Neural crest cell (in vitro differentiated cells): Measurements from ENCODE around the gene SLC44A5. TPM values are rescaled to one million over a fixed set of nuclear protein-coding genes. Genes with fewer than 3 reads are reported as not detected.
"Not testable (repeated sequence)": the region's sequence is repeated elsewhere in the genome, so short reads cannot be mapped to it uniquely, and the experiment has no call there.

ENCODE experiments used
- DNase-seq: peaks from one replicate; pipeline ENCODE4 v3.0.0; 2021; ENCODE audit warnings: low read depth, mixed read lengths, low spot score
- H3K27ac Mint-ChIP-seq: one replicate; pipeline ENCODE4 v1.8.0; 2021; ENCODE audit warnings: mild to moderate bottlenecking, mixed read lengths; ENCODE audit not compliant: unreplicated experiment
- H3K27me3 Mint-ChIP-seq: 2 replicates; pipeline ENCODE4 v1.8.0; 2021; ENCODE audit warnings: low read depth, mild to moderate bottlenecking, mixed read lengths
- H3K36me3 Mint-ChIP-seq: 2 replicates; pipeline ENCODE4 v1.8.0; 2021; ENCODE audit warnings: low read depth, mild to moderate bottlenecking, mixed read lengths
- H3K4me1 Mint-ChIP-seq: 2 replicates; pipeline ENCODE4 v1.8.0; 2021; ENCODE audit warnings: mixed read lengths
- H3K4me3 Mint-ChIP-seq: one replicate; pipeline ENCODE4 v1.8.0; 2021; ENCODE audit warnings: mild to moderate bottlenecking, mixed read lengths
- H3K9me3 Mint-ChIP-seq: 2 replicates; pipeline ENCODE4 v1.8.0; 2021; ENCODE audit warnings: mixed read lengths
- CTCF ChIP-seq: fragments of 200-600 bp; sonication (generic); conservative IDR thresholded peaks from 2 replicates; pipeline ENCODE4 v1.5.0; 2021; ENCODE audit warnings: antibody characterized with exemption, mild to moderate bottlenecking
- total RNA-seq: library from RNA; stranded (reverse); gene quantifications from 2 replicates; pipeline ENCODE4 v1.2.1, GENCODE V29; 2021

SLC44A5 gene
- total RNA-seq, 1 donor from 2014 or later: 9.7 TPM

DNA sequence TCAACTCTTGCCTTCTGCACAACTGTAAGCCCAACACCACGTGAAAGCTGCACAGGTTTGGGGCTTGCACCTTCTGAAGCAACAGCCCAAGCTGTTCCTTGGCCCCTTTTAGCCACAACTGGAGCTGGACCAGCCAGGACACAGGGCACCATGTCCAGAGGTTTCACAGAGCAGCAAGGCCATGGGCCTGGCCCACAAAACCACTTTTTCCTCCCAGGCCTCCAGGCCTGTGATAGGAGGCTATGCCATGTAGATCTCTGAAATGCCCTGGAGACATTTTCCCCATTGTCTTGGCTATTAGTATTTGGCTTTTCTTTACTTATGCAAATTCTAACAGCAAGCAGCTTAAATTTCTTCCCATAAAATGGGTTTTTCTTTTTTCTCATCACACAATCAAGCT lies 126.1 kb downstream of the SLC44A5 start:
- Mint-ChIP-seq H3K27ac (no peak overlapping the region), H3K4me1 (no peaks in the 10 kb centered on the region), H3K9me3 (peaks cover 10% of the 10 kb centered on the region), H3K4me3 (no peak overlapping the region), H3K36me3 (peaks cover 14% of the 10 kb centered on the region), H3K27me3 (no peaks in the 10 kb centered on the region)
- no peak for DNase-seq
- TF ChIP-seq CTCF: no peak

GRCh38 chr1:75482951-75483350 lies 128.0 kb downstream of the SLC44A5 start:
- Mint-ChIP-seq H3K27me3 (no peaks in the 10 kb centered on the region), H3K9me3 (peaks cover 10% of the 10 kb centered on the region), H3K27ac (no peak overlapping the region), H3K4me1 (no peaks in the 10 kb centered on the region), H3K4me3 (no peak overlapping the region), H3K36me3 (peaks cover 19% of the 10 kb centered on the region)
- no peak for TF ChIP-seq CTCF
- DNase-seq: no peak

DNA sequence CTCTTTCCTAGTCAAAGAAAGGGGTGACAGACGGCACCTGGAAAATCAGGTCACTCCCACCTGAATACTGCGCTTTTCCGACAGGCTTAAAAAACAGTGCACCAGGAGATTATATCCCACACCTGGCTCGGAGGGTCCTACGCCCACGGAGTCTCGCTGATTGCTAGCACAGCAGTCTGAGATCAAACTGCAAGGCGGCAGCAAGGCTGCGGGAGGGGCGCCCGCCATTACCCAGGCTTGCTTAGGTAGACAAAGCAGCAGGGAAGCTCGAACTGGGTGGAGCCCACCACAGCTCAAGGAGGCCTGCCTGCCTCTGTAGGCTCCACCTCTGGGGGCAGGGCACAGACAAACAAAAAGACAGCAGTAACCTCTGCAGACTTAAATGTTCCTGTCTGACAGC lies 134.4 kb downstream of the SLC44A5 start:
- H3K27ac Mint-ChIP-seq, H3K36me3 Mint-ChIP-seq, H3K4me1 Mint-ChIP-seq, H3K4me3 Mint-ChIP-seq, H3K9me3 Mint-ChIP-seq, H3K27me3 Mint-ChIP-seq, DNase-seq: not testable (repeated sequence)

DNA sequence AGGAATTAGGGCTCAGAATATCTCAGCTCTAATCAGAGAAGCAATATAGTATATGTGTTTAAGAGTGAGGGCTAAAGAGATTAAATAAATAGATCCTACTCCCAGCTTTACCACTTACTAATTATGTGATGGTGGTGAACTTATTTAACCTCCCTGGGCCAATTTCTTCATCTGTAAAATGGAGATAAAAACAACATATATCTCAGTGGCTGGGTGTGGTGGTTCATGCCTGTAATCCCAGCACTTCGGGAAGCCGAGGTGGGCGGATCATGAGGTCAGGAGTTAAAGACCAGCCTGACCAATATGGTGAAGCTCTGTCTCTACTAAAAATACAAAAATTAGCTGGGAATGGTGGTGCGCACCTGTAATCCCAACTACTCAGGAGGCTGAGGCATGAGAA lies 135.2 kb downstream of the SLC44A5 start:
- TF ChIP-seq CTCF: no peak
- H3K27me3 Mint-ChIP-seq: no peaks in the 10 kb centered on the region
- no peak for DNase-seq
- H3K4me1 Mint-ChIP-seq: peaks cover 5% of the 10 kb centered on the region
- H3K36me3 Mint-ChIP-seq: peaks cover 5% of the 10 kb centered on the region
- H3K27ac Mint-ChIP-seq: no peak overlapping the region
- no peaks in the 10 kb centered on the region for H3K9me3 Mint-ChIP-seq
- no peak overlapping the region for H3K4me3 Mint-ChIP-seq

DNA sequence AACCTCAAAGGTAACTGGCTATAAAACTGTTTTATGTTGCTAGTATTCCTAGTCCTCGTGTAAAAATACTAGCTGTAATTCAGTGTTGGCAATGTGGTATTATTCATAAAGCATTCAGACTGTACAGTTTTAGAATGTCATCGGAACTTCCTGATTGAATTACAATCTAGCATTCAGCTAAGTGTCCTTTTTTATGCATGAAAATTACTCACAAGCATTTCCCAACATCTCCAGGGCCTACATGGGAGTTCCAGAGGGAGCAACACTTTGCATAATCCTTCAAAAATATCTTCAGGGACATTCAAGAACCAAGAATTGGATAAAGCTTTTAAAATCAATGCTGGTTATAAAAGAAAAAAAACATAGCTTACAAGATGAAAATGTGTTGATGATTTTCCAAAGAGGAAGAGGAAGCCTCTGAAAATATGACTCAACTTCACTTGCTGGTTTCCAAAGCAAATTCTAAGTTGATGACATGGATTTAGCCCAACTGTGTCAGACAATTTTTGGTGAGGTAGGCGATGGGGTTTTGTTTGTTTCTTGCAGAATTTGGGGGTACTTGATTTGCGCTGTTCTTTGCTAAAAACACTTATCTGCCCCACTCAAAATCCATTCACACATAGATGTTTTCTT lies 137.8 kb downstream of the SLC44A5 start:
- no peak overlapping the region for H3K4me3 Mint-ChIP-seq
- TF ChIP-seq CTCF: no peak
- H3K27ac Mint-ChIP-seq: no peak overlapping the region
- H3K36me3 Mint-ChIP-seq: no peaks in the 10 kb centered on the region
- no peaks in the 10 kb centered on the region for H3K27me3 Mint-ChIP-seq
- H3K9me3 Mint-ChIP-seq: peaks cover 2% of the 10 kb centered on the region
- no peak for DNase-seq
- peaks cover 5% of the 10 kb centered on the region for H3K4me1 Mint-ChIP-seq

GRCh38 chr1:75472089-75472970 lies 138.6 kb downstream of the SLC44A5 start:
- H3K4me3 Mint-ChIP-seq: no peak overlapping the region
- H3K4me1 Mint-ChIP-seq: peaks cover 5% of the 10 kb centered on the region
- peaks cover 2% of the 10 kb centered on the region for H3K9me3 Mint-ChIP-seq
- H3K36me3 Mint-ChIP-seq: no peaks in the 10 kb centered on the region
- H3K27ac Mint-ChIP-seq: no peak overlapping the region
- no peak for TF ChIP-seq CTCF
- no peak for DNase-seq
- no peaks in the 10 kb centered on the region for H3K27me3 Mint-ChIP-seq
